CD14-positive monocyte (primary cell): ENCODE results near the gene ZNF544. TPM values are rescaled to one million over a fixed set of nuclear protein-coding genes. Genes with fewer than 3 reads are reported as not detected.
A peak's percentile ranks its signal among the peaks of the same experiment; 100 is the strongest.

ENCODE experiments used
- DNase-seq, 3 donors: peaks; one replicate each; pipeline ENCODE4 v3.0.0-alpha.2; 2011 to 2022
- H2AFZ ChIP-seq: 2 replicates; pipeline ENCODE4 v1.6.0; 2012; ENCODE audit warnings: mild to moderate bottlenecking, low read depth, low read length, inconsistent platforms; ENCODE audit not compliant: insufficient read depth, poor library complexity, severe bottlenecking
- H3K27ac ChIP-seq, 2 donors: 1 replicate in 1 of 2; 2 replicates in 1 of 2; pipeline ENCODE4 v1.5.1; 2012 to 2013; ENCODE audit warnings: low read length in 2 of 2, control low read depth in 1 of 2, inconsistent platforms in 1 of 2, low read depth in 1 of 2, mild to moderate bottlenecking in 1 of 2
- H3K27me3 ChIP-seq, 2 donors: one replicate each; pipeline versions ENCODE4 v1.6.0 to v1.6.1; 2011 to 2013; ENCODE audit warnings: low read length in 2 of 2; ENCODE audit not compliant: control insufficient read depth in 2 of 2, insufficient read depth in 2 of 2
- H3K36me3 ChIP-seq, 2 donors: replicated peaks in 1 of 2; 1 replicate in 1 of 2; 2 replicates in 1 of 2; pipeline versions ENCODE4 v1.5.1 to v1.6.1; 2012 to 2013; ENCODE audit warnings: low read length in 2 of 2, control low read depth in 1 of 2, inconsistent platforms in 1 of 2, mild to moderate bottlenecking in 1 of 2; ENCODE audit not compliant: insufficient read depth in 2 of 2, control insufficient read depth in 1 of 2
- H3K4me1 ChIP-seq, 2 donors: 1 replicate in 1 of 2; 2 replicates in 1 of 2; pipeline versions ENCODE4 v1.5.1 to v1.6.1; 2012 to 2013; ENCODE audit warnings: low read length in 2 of 2, control low read depth in 1 of 2, inconsistent platforms in 1 of 2, mild to moderate bottlenecking in 1 of 2, moderate library complexity in 1 of 2; ENCODE audit not compliant: insufficient read depth in 2 of 2, control insufficient read depth in 1 of 2
- H3K4me2 ChIP-seq: replicated peaks from 2 replicates; pipeline ENCODE3; 2012; ENCODE audit warnings: low read length, moderate library complexity, mild to moderate bottlenecking; ENCODE audit not compliant: poor library complexity, severe bottlenecking; ENCODE audit errors: extremely low read depth
- H3K4me3 ChIP-seq, 3 experiments: fragments of 200-600 bp in 1 of 3; sonication (generic) in 1 of 3; replicated peaks in 1 of 3; 1 replicate in 2 of 3; 2 replicates in 1 of 3; pipeline ENCODE4 v1.5.1; 2011 to 2013; ENCODE audit warnings: low read length in 3 of 3, mild to moderate bottlenecking in 3 of 3, control low read depth in 2 of 3, low read depth in 2 of 3, inconsistent platforms in 1 of 3, moderate library complexity in 1 of 3
- H3K79me2 ChIP-seq: 2 replicates; pipeline ENCODE4 v1.6.0; 2012; ENCODE audit warnings: mild to moderate bottlenecking, control low read depth, inconsistent platforms, low read length, moderate library complexity; ENCODE audit not compliant: insufficient read depth
- H3K9ac ChIP-seq: 2 replicates; pipeline ENCODE4 v1.6.0; 2017; ENCODE audit warnings: low read length, mild to moderate bottlenecking; ENCODE audit not compliant: insufficient read depth, poor library complexity, severe bottlenecking
- H3K9me3 ChIP-seq, 2 donors: replicated peaks in 1 of 2; 1 replicate in 1 of 2; 2 replicates in 1 of 2; pipeline versions ENCODE4 v1.5.1 to v1.6.1; 2012 to 2013; ENCODE audit warnings: low read length in 2 of 2, control low read depth in 1 of 2; ENCODE audit not compliant: control insufficient read depth in 1 of 2, insufficient read depth in 1 of 2
- H4K20me1 ChIP-seq: 2 replicates; pipeline ENCODE4 v1.6.0; 2012; ENCODE audit warnings: mild to moderate bottlenecking, low read length, control low read depth, moderate library complexity; ENCODE audit not compliant: insufficient read depth
- H3K27ac Mint-ChIP-seq, 7 donors: one replicate each; pipeline ENCODE4 v1.8.0; 2020; ENCODE audit warnings: mild to moderate bottlenecking in 7 of 7, mixed read lengths in 7 of 7, moderate library complexity in 6 of 7, inconsistent platforms in 2 of 7
- H3K27me3 Mint-ChIP-seq, 3 donors: one replicate each; pipeline ENCODE4 v1.8.0; 2021 to 2022; ENCODE audit warnings: low read depth in 3 of 3, mild to moderate bottlenecking in 3 of 3, mixed read lengths in 3 of 3, moderate library complexity in 3 of 3, inconsistent platforms in 1 of 3
- H3K36me3 Mint-ChIP-seq, 2 donors: one replicate each; pipeline ENCODE4 v1.8.0; 2020; ENCODE audit warnings: mixed read lengths in 2 of 2, inconsistent platforms in 1 of 2, mild to moderate bottlenecking in 1 of 2
- H3K4me1 Mint-ChIP-seq: one replicate; pipeline ENCODE4 v1.8.0; 2020; ENCODE audit warnings: mild to moderate bottlenecking, mixed read lengths
- H3K4me3 Mint-ChIP-seq, 2 donors: one replicate each; pipeline ENCODE4 v1.8.0; 2020; ENCODE audit warnings: mild to moderate bottlenecking in 2 of 2, mixed read lengths in 2 of 2, moderate library complexity in 1 of 2
- H3K9me3 Mint-ChIP-seq, 7 donors: one replicate each; pipeline ENCODE4 v1.8.0; 2020 to 2022; ENCODE audit warnings: mixed read lengths in 7 of 7, mild to moderate bottlenecking in 6 of 7, moderate library complexity in 6 of 7, inconsistent platforms in 2 of 7
- CTCF ChIP-seq: fragments of 200-600 bp; IDR thresholded peaks from one replicate; pipeline ENCODE4 v1.8.0; 2022; ENCODE audit warnings: antibody characterized with exemption, mild to moderate bottlenecking
- WGBS: methylation state at CpG from one replicate; pipeline ENCODE4 v1.1.5; 2013; ENCODE audit warnings: missing lambda C conversion rate; ENCODE audit not compliant: insufficient coverage; 5-methylcytosine and 5-hydroxymethylcytosine counted together
- intact Hi-C, 2 donors: fragments of 100-400 bp; cut with micrococcal nuclease; formaldehyde crosslinking; loops; one replicate each; pipeline versions ENCODE4 v1.15.0 to v1.15.1; 2023
- polyA plus RNA-seq, 3 donors: library from polyadenylated mRNA; depleted of rRNA in 1 of 3; unstranded in 2 of 3; stranded (reverse) in 1 of 3; fragments of 300-500 nt in 2 of 3; fragments of >200 nt in 1 of 3; fragmentation: Illumina TruSeq in 2 of 3; gene quantifications; 1 replicate in 2 of 3; 2 replicates in 1 of 3; pipeline ENCODE4 v1.2.3, GENCODE V29; 2012 to 2021

The ZNF544 gene
- polyA plus RNA-seq, 3 donors = 1.5 to 7.9 (median 2.2) TPM

GRCh38 chr19:58213075-58213369 is 15.7 kb upstream of the ZNF544 start:
- intact Hi-C loops = no loop called here
- Mint-ChIP-seq H3K36me3 (peaks cover 51 to 64% of the 10 kb centered on the region in 2 donors), H3K4me1 (no peaks in the 10 kb centered on the region), H3K27ac (no peak overlapping the region), H3K27me3 (peaks cover 0 to 2% (median 0%) of the 10 kb centered on the region in 3 donors), H3K9me3 (peaks cover 74 to 100% (median 99%) of the 10 kb centered on the region in 7 donors), H3K4me3 (no peak overlapping the region)
- Histone ChIP-seq H3K27ac (no peak overlapping the region), H4K20me1 (no peaks in the 10 kb centered on the region), H3K4me3 (peak overlapping the region in 1 of 3 experiments; percentile 59), H2AFZ (no peak overlapping the region), H3K4me2 (no peak overlapping the region), H3K9ac (no peak overlapping the region), H3K27me3 (no peaks in the 10 kb centered on the region), H3K9me3 (peaks cover 95 to 100% of the 10 kb centered on the region in 2 donors), H3K36me3 (peaks cover 48 to 63% of the 10 kb centered on the region in 2 donors), H3K4me1 (no peaks in the 10 kb centered on the region), H3K79me2 (no peaks in the 10 kb centered on the region)
- no peak for TF ChIP-seq CTCF
- no CpG with 5 or more reads among the region's 1 CpG for WGBS
- DNase-seq = no peak

- Histone ChIP-seq H3K79me2 (no peaks in the 10 kb centered on the region), H3K9ac (no peak overlapping the region), H3K9me3 (peaks cover 88 to 94% of the 10 kb centered on the region in 2 donors), H3K36me3 (peaks cover 10 to 22% of the 10 kb centered on the region in 2 donors), H3K4me3 (peak overlapping the region in 1 of 3 experiments; percentile 34), H3K27me3 (no peaks in the 10 kb centered on the region), H3K4me1 (no peaks in the 10 kb centered on the region), H4K20me1 (no peaks in the 10 kb centered on the region), H3K27ac (no peak overlapping the region), H2AFZ (no peak overlapping the region), H3K4me2 (no peak overlapping the region)
- H3K9me3 Mint-ChIP-seq = peaks cover 50 to 100% (median 96%) of the 10 kb centered on the region in 7 donors
- 40% methylated on average over 34 of the region's 34 CpGs for WGBS
- H3K36me3 Mint-ChIP-seq = peaks cover 10 to 24% of the 10 kb centered on the region in 2 donors
- no peak overlapping the region for H3K4me3 Mint-ChIP-seq
- H3K4me1 Mint-ChIP-seq = no peaks in the 10 kb centered on the region
- DNase-seq = no peak
- intact Hi-C loops = no loop called here
- peaks cover 0 to 2% (median 0%) of the 10 kb centered on the region in 3 donors for H3K27me3 Mint-ChIP-seq
- no peak for TF ChIP-seq CTCF
- H3K27ac Mint-ChIP-seq = no peak overlapping the region
These were observed 11.6 kb upstream of the ZNF544 start for GRCh38 chr19:58217069-58217481.
